GM21786 (cell line): ENCODE results near the gene DYSF.

Source experiments
- ATAC-seq: cut with Tn5 transposase; IDR thresholded peaks from one replicate; pipeline ENCODE4 v1.9.1; 2021; ENCODE audit not compliant: unreplicated experiment

The DYSF gene

GRCh38 chr2:71455741-71456569 is 2.6 kb downstream of the DYSF start:
- no peak for ATAC-seq

DNA sequence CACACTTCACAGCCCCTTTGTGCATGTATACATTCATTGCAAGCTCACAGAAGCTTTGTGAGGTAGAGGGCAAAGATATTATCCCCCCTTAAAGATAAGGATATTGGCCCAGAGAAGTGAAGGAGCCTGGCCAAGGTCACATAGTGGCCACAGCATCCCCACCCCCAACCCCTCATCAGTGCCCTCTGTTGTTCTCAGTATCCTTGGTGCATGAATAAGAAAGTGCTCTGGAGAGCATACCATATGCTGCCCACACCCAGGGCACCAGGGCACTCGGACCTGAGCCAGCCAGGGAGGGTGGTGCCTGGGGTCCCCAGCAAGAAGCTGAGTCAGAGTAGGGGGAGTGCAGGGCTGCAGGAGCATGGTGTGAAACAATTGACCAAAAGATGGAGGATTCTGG is 3.3 kb downstream of the DYSF start:
- ATAC-seq, result no peak

GRCh38 chr2:71457123-71457915 is 4.0 kb downstream of the DYSF start:
- no peak for ATAC-seq

- no peak for ATAC-seq
These were observed 4.6 kb downstream of the DYSF start for GRCh38 chr2:71457923-71458322.

- no peak for ATAC-seq
These were observed 5.2 kb downstream of the DYSF start for GRCh38 chr2:71458413-71459083.

DNA sequence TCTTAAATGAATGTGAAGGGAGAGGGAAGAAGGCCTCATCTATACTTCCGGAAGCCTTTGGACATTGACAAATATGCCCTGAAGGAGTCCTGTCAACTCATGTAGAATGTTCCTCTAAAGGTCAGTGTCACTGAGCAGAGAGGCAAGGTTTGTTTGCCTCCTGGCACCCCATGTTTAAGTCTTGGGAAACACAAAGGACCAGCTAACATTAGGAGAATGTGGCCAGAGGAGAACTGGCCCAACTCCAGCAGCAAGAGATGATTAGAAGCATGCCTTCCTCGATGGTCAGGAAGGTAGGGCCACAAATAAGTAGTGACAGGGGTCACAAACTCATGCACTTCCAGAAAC is 5.7 kb downstream of the DYSF start:
- no peak for ATAC-seq

DNA sequence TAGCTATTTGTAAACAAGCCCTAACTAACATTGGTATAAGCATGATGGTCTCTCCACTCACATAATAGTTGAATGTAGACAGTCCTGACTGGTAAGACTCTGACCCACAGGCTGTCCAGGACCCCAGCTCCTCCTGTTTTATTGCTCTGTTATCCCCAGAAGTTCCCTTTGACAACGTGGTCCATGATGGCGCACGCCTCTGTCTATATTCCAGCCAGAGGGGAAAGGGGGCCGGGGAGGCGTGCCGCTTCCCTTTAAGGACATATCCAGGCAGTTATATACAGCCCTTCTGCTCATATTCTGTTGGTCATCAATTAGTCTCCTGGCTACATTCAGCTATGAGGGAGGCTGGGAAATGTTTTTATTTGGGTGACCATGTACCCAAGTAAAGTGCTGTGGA is 6.7 kb downstream of the DYSF start:
- no peak for ATAC-seq

DNA sequence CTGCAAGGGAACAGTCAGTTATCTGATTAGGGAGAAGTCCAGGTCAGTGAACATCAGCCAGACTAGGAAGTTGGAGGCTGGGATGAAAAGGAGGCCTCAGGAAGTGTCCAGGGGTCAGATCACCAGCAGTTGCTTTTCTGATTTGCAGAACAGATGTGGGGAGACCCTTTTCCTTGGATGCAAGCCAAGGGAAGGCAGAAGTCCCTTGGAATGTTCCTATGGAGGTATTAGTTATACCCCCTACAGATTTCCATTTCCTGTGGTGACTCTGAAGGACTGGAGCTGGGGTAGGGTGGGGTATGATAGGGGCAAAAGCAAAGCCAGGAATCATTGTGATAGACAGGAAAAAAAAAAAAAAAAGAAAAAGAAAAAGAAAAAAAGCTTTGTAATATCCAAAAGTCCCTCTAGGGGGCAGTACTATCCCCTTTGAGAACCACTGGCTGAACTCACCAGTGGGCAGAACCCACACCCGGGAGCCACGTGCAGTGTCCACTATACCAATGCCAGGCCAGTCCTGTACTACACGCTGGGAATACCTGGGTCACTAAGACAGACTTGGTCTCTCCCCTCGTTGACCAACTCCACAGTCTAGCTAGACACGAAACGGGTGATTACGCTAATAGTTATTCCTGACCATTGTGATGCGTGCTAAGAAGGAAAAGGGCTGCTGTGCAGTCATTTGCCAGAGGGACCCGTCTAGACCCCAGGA is 7.4 kb downstream of the DYSF start:
- no peak for ATAC-seq

DNA sequence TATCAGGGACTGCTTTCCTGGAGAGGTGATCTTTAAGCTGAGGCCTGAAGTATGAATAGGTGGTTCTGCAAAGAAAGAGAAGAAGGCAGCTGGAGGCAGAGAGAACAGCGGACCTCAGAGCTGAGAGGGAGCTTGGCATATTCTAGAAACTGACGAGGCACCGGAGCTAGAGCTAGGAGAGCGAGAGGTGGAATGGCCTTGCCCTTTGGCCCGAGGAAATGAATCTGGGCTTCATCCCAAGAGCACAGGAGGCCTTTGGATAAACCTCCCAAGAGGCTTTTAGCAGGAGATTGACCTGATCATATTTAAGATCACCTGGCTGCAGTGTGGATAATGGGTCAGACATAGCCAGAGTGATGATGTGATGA is 7.9 kb downstream of the DYSF start:
- no peak for ATAC-seq

DNA sequence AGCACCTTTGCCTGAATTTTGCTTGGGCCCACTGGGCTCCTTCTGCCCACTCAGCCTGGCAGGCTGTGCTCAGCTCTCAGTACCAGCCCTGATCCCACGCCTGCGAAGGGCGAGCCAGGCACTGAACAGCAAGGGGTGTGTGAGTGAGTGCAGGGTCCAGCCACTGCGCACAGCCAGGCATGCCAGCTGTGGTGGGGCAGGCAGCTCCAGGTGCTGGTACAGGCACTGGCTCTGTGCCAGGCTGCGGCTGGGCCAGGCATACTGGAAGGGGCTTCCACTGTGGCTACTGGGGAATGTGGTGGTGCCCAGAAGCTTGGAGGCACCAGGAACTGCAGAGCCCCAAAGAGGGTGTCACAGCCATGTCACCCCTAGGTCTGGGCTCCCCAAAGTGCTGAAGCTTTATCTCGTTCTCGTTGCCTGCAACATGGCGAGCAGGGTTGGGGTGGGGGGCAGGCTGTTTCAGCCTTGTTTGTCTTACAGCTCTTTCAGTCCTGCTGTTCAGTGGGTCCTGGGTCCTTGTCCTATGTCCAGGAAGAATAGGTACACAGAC is 8.8 kb downstream of the DYSF start:
- no peak for ATAC-seq

- ATAC-seq, result no peak
These were observed 9.4 kb downstream of the DYSF start for GRCh38 chr2:71462641-71463341.

- no peak for ATAC-seq
These were observed 9.9 kb downstream of the DYSF start for GRCh38 chr2:71463342-71463654.

DNA sequence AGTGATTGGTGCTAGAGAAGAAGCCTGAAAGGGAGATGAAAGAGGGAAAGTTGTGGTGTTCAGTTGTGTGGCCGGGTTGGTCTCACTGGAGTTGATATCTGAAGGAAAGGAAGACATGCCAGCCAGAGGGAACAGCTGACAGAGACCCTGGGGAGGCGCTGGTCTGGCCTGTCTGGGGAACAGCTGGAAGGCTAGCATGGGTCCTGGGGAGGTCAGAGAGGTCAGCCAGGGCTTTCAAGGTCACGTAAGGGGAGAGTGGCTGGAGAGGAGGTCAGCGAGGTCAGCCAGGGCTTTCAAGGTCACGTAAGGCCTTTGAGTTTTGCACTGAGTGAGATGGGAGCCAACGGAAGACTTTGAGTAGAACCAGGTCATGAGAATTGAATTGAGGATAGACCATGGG is 11.0 kb downstream of the DYSF start:
- no peak for ATAC-seq

DNA sequence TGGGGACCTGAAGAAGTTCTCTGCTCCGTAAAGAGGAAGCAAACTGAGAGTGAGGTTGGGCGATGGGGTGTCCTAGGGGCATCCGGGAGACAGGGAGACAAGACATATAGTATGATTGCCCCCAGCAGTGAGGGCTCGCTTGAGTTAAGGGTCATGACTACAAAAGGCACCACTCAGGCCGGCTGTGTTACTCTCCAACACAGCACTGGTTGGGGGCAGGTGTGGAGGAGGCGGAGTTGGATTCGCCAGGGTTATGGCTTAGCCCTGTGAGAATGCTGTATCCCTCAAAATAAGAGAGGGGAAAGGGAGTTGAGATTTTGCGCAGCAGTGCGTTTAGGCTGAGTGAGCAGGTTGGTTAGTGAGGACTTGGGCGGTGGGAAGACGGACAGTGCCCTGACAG is 12.0 kb downstream of the DYSF start:
- no peak for ATAC-seq

DNA sequence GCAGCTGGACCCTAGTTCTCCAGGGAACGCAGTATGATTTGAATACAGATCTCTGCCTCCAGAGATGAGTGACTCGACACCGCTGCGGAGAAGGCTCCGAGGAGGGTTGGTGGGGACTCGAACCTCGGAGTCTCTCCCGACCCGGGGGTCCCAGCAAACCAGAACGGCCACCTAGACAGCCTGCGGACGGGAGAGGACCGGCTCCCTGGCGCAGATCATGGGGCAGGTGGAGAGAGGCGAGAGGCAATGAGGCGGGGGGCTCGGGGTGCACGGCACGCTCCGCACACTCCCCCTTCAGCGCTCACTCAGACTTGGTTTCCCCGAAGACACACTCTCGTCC is 12.6 kb downstream of the DYSF start:
- no peak for ATAC-seq

DNA sequence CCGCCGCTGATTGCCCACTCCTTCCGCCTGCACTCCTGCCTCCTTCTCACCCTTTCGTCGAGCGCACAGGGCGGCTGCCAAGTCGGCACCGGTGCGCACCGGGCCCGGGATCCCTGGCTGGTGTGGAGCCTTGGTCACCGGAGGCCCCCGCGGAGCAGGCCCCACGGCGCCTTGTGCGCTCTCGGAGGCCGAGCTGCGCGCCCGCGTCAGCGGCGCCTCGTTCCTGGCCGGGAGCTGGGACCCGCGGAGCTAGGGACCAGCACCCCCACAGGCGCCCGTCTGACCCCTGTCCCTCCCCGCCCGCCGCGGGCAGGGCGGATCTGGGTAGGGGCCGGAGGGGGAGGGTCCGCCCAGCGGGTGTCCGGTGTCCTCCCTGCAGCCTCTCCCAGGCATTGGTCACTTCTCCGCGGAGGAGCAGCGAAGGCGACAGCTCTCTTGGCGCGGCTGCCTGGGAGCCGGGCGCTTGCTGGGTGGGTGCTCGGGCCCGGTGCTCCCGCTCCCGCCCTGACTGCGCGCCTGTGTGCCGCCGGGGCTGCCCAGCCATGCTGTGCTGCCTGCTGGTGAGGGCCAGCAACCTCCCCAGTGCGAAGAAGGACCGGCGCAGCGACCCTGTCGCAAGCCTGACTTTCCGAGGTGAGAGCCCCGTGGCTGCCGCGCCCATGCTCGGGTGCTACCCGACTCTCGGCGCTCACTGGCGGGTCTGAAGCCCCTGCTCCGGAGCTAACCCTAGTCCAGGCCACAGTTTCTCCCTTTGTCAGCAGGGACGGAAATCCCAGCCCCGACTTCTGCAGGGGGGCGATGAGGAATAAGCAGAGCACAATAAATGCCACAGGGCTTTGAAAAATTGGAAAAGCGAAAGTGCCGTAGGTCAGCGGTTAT is 13.2 kb downstream of the DYSF start:
- no peak for ATAC-seq

DNA sequence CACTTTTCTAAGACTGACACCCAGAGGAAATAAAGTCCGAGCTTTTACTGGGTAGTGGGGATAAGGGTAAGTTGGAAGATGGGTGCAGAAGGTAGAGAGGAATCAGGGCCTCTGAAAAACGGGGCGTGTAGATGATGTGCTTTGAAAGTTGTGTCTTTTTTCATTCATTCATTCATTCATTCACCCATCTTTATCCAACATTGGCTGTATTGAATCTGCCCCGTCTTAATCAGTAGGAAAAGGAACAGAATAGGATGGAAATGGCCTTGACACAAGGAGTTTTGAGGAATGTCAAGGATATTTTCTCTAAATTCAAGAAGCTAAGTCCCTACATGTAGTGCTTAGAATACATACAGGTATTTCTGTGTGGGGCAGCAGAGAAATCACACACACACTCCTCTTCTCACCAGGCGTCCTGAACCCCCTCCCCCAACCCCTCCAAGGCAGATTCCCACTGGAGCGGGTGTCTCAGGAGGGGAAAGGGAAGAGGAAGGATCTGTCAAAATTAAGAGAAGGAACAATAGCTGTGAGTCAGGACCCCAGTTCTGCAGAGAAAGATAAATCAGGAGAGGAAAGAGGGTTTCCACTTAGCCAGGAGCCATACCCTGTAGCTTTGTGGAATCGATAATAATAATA is 13.9 kb downstream of the DYSF start:
- no peak for ATAC-seq

GRCh38 chr2:71468279-71469015 is 15.1 kb downstream of the DYSF start:
- no peak for ATAC-seq
